GM19468 (cell line): ENCODE results near the gene WDFY2.

Source experiments
- ATAC-seq: cut with Tn5 transposase; IDR thresholded peaks from one replicate; pipeline ENCODE4 v1.9.1; 2021; ENCODE audit warnings: mild to moderate bottlenecking, moderate library complexity, moderate number of reproducible peaks; ENCODE audit not compliant: unreplicated experiment; ENCODE audit errors: extremely low read depth

Gene WDFY2

GRCh38 chr13:51599444-51600176 lies 15.3 kb downstream of the WDFY2 start:
- no peak for ATAC-seq

GRCh38 chr13:51600703-51601102 lies 16.4 kb downstream of the WDFY2 start:
- no peak for ATAC-seq

- no peak for ATAC-seq
Measured at GRCh38 chr13:51601601-51602565, 17.6 kb downstream of the WDFY2 start.

GRCh38 chr13:51603716-51604115 lies 19.5 kb downstream of the WDFY2 start:
- ATAC-seq: no peak

- no peak for ATAC-seq
Measured at GRCh38 chr13:51605698-51606097, 21.4 kb downstream of the WDFY2 start.

GRCh38 chr13:51607165-51607564 lies 22.9 kb downstream of the WDFY2 start:
- ATAC-seq: no peak

- no peak for ATAC-seq
Measured at GRCh38 chr13:51608857-51609406, 24.7 kb downstream of the WDFY2 start.

- no peak for ATAC-seq
Measured at GRCh38 chr13:51612867-51613266, 28.6 kb downstream of the WDFY2 start.

- ATAC-seq: no peak
Measured at GRCh38 chr13:51613535-51613934, 29.3 kb downstream of the WDFY2 start.

- peak; percentile 67 for ATAC-seq
Measured at GRCh38 chr13:51614350-51614786, 30.1 kb downstream of the WDFY2 start.

- no peak for ATAC-seq
Measured at GRCh38 chr13:51618626-51619025, 34.4 kb downstream of the WDFY2 start.

- ATAC-seq: no peak
Measured at GRCh38 chr13:51619614-51620013, 35.4 kb downstream of the WDFY2 start.

GRCh38 chr13:51620165-51620983 lies 36.1 kb downstream of the WDFY2 start:
- ATAC-seq: no peak

GRCh38 chr13:51621602-51622001 lies 37.3 kb downstream of the WDFY2 start:
- ATAC-seq: no peak

- ATAC-seq: no peak
Measured at GRCh38 chr13:51623473-51623872, 39.2 kb downstream of the WDFY2 start.

GRCh38 chr13:51624207-51624606 lies 39.9 kb downstream of the WDFY2 start:
- no peak for ATAC-seq

GRCh38 chr13:51624695-51625345 lies 40.6 kb downstream of the WDFY2 start:
- ATAC-seq: no peak

GRCh38 chr13:51625555-51626345 lies 41.5 kb downstream of the WDFY2 start:
- no peak for ATAC-seq

GRCh38 chr13:51626749-51627148 lies 42.5 kb downstream of the WDFY2 start:
- no peak for ATAC-seq
